LNCaP clone FGC (cell line): ENCODE data around the gene PLVAP.

Experiments
- DNase-seq: peaks from one replicate; pipeline ENCODE4 v3.0.0-alpha.2; 2011; ENCODE audit warnings: low read depth
- H3K4me3 ChIP-seq: 2 replicates; pipeline ENCODE4 v1.5.1; 2011; ENCODE audit warnings: mild to moderate bottlenecking, low read depth, low read length, control low read depth
- CTCF ChIP-seq: IDR thresholded peaks from 2 replicates; pipeline ENCODE4 v1.5.1; 2012; ENCODE audit warnings: mild to moderate bottlenecking; ENCODE audit not compliant: control insufficient read depth, insufficient read depth; ENCODE audit errors: extremely low read depth

PLVAP gene

GRCh38 chr19:17376935-17377600 lies at the start of gene PLVAP:
Gene PLVAP, minus strand, starts transcription at chr19:17377342. Its CDS starts 54 bp downstream, at chr19:17377288.
- TF ChIP-seq CTCF, result no peak
- DNase-seq, result no peak
- no peak within 1 kb of the TSS for H3K4me3 ChIP-seq

- TF ChIP-seq CTCF, result 0 out of 2 replicates have a peak, but pooled peaks have one; percentile 19
- no peak overlapping the region for H3K4me3 ChIP-seq
- DNase-seq, result no peak
Measured at GRCh38 chr19:17424743-17425365, 47.7 kb upstream of the PLVAP start.

DNA sequence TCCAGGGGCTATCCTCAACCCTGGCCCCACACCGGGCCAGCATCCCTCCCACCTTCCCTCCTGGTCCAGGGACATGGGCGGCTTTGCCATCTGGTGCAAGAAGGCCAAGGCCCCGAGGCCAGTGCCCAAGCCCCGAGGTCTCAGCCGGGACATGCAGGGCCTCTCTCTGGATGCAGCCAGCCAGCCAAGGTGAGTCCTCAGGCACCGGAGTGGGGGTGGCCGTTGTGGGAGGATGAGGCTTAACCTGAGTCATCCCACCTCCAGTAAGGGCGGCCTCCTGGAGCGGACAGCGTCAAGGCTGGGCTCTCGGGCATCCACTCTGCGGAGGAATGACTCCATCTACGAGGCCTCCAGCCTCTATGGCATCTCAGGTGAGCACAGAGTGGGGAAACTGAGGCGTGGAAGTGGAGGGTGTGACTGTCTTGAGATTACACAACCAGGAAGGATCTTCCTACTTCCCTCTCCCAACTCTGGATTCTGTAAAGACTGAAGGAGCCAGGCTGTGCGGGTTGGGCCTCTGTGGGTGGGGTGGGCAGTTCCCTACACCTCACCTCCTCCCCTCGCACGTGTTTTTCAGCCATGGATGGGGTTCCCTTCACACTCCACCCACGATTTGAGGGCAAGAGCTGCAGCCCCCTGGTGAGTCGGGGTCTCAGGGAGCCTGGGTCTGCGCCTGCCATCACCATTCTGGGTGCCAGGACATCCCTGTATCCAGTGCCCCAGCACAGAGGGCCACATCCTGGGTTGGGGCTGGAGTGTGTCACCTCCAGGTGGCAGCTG lies 46.5 kb upstream of the PLVAP start:
- no peak overlapping the region for H3K4me3 ChIP-seq
- DNase-seq, result no peak
- no peak for TF ChIP-seq CTCF

GRCh38 chr19:17421942-17422341 lies 44.8 kb upstream of the PLVAP start:
- DNase-seq, result no peak
- TF ChIP-seq CTCF, result no peak
- H3K4me3 ChIP-seq, result no peak overlapping the region

- H3K4me3 ChIP-seq, result peak overlapping the region; percentile 81
- TF ChIP-seq CTCF, result peak; percentile 3; the same call in 1 of the 2 replicates
- DNase-seq, result no peak
Measured at GRCh38 chr19:17420475-17420924, 43.4 kb upstream of the PLVAP start.

- H3K4me3 ChIP-seq, result peak within 1 kb of the TSS; percentile 81
- DNase-seq, result peak; percentile 98
- no peak for TF ChIP-seq CTCF
Measured at GRCh38 chr19:17419621-17420474, 42.7 kb upstream of the PLVAP start, which contains the start of gene MVB12A. Gene MVB12A, plus strand, starts transcription at chr19:17420047. Its CDS starts 89 bp downstream, at chr19:17420136.
